LoVo (cell line): Measurements from ENCODE around the gene TIMP3.

Experiments used
- DNase-seq: peaks from one replicate; pipeline ENCODE4 v3.0.0-alpha.2; 2016; ENCODE audit warnings: low spot score

Gene TIMP3

DNA sequence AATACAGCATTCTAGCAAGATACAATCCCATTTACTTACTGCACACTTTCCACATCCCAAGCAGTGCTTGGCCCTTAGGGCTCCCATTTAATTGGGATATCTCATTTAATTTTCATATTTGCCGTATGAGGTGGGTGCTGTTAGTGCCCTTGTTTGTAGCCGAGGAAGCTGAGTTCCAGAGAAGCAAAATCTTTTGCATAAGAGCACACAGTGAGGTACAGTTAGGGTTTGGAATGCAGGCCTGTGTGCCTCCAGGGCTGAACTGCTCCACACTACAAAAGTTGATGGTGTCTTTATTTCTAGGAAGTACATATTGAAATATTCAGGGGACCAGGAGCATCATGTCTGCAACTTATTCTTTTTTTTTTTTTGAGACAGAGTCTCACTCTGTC lies 15.5 kb upstream of the TIMP3 start:
- no peak for DNase-seq

DNA sequence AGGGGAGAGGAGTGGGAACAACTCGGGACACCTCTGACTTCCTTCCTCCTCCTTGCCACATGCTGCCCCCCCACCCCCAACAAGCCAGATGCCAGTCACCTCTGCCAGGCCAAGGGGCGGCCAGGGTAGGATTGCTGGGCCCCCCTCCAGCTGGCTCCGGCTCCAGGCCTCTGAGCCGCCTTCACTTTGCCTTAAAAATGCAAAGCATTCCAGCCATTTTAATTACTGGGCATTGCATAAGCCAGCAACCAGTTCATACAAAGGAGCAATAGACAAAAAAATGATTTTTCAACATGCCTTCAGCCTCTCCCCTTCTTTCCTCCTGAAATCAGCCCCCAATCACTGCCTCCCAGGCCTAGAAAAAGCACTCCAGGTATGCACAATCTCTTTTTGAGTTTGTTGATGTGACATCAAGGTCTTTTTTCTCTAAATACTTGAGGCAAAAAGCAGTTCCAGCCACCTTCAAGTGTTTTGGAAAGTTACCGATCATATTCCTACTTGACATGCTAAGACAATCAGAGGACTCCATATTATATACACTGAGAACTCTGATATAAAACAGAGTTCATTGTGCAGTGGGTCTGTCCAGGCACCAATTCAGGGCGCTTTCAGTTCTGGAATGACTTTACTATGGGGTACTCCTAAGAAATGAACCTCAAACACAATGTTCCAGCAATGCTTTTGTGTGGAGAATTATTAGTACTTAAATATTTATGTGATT lies 12.4 kb upstream of the TIMP3 start:
- peak; percentile 25 for DNase-seq

DNA sequence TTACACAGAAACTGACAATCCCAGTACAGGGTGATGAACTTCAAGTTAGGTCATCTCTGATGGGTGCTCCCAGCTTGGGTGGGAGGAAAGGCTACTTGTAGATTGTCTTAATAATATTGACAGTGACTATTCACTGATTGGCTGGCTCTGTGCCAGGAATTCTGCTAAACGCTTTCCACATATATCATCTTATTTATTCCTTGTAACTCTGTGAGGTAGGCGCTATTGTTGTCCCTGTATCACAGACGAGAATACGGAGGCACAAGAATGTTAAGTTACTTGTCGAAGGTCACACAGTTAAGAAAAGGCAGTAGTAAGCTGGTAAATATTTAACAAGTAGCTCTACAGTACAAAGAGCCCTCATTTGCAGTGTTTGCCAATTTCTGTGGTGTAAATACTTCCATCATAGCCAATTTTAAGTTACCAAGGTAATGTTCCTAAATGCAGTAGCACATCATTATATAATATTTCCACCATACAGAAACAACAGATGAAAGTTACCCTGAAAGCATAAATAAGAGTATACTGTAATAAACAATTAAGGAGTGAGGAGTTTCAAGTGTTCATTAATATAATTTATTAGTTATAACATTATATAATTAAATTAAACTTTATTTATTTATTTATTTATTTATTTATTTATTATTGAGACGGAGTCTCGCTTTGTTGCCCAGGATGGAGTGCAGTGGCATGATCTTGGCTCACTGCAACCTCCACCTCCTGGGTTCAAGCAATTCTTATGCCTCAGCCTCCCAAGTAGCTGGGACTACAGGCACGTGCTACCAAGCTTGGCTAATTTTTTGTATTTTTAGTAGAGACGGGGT lies 11.5 kb upstream of the TIMP3 start:
- DNase-seq = no peak

- no peak for DNase-seq
Measured at GRCh38 chr22:32791056-32791455, 10.4 kb upstream of the TIMP3 start.

GRCh38 chr22:32791485-32791884 lies 10.0 kb upstream of the TIMP3 start:
- no peak for DNase-seq

DNA sequence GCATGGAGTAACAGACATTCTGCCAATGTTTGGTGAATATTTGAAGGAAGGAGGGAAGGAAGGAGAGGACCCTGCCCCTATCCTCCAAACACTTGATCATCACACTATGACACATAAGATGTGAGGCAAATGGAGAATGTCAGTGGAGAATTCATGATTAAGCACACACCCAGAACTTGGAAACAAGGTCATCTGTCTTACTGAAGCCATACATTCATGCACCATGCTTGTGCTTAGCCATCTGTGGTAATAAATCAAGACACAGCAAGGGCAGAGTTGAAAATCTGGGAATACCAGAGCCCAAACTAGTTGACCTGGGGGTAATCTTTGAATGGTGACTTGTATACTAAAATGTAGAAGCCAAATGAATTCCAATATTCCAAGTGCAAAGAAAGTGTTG lies 7.9 kb upstream of the TIMP3 start:
- DNase-seq = no peak

DNA sequence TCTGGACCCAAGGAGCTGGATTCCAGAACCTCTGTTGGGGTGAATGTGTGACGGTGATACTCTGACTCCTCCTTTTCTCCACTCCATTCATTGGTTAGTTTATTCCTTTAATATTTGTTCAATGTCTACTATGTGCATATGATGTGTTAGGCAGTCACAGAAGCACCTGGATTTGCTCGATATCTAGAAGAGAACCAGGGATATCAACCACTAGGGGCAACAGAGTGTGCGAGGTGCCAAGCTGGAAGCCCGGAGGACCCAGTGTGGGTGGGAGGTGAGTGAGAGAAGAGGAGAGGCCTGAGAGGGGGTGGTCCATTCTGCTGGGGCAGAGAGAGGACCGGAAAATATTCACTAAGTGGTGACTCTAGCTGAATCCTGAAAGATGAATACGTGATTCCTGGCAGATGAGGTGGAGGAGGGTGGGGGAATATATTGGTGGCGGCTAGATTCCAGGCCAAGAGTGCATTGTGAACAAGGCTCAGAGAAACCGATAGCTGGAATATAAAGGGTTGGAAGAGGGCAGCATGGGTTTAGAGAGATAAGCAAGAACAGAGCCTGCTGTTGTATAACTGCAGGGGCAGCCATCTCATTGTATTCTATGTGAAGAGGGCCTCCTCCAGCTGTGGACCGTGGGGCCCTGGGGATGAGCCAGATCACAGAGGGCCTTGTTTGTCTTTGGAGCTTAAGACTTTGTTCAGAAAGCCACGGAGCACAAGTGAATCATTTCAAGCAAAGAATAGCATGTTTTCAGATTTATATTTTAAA lies 6.9 kb upstream of the TIMP3 start:
- no peak for DNase-seq

DNA sequence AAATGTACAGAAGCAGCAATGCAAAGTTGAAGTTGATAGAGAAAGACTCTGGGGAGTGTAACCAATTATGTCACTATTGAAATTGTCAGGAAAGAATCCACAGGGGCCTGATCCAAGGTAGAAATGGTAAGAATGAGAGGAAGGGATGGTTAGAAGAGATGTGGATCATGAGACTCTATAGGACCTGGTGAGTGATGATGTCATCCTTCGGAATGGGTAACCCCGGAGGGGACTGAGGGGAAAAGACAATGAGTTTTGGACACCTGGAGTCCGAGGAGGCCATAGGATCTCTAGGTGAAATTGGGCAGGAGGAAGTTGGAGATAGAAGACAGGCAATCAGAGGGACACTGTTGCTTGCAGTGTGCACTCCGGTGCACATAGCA lies 6.3 kb upstream of the TIMP3 start:
- DNase-seq = no peak

- DNase-seq = peak; percentile 42
Measured at GRCh38 chr22:32796865-32797573, 4.5 kb upstream of the TIMP3 start.

DNA sequence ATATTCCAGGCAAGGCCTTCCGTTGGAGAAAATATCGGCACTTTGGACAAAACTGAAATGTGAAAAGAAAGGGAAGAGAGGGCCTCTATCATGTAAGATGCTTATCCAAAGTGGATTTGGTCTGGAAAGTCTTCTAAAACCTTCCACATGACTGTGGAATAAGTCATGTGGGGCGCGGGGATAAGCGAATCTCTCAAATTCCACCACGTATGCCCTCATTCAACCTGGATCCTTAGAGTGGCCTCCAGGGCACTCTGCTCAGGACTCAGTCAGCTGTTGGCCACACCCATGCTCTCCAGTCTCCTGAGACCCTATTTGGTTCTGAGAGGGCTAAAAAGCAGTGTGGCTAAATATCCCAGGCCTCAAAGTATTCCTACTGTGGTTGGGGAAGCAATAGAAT lies 2.0 kb upstream of the TIMP3 start:
- DNase-seq = no peak

GRCh38 chr22:32800158-32800882 lies 1.2 kb upstream of the TIMP3 start:
- no peak for DNase-seq

DNA sequence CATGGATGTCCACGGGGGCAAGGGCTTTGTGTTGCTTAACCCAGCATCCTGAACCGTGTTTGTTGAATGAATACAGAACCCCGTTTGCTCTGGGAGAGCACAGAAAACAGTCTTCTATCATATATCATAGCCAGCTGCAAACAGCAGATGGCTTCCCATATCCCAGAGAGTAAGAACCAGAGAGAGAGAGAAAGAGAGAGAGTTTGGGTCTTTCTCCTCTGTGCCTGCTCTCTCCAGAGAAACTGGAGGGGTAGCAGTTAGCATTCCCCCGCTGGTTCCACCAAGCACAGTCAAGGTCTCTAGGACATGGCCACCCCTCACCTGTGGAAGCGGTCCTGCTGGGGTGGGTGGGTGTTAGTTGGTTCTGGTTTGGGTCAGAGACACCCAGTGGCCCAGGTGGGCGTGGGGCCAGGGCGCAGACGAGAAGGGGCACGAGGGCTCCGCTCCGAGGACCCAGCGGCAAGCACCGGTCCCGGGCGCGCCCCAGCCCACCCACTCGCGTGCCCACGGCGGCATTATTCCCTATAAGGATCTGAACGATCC lies 440 bp upstream of the TIMP3 start:
- no peak for DNase-seq

DNA sequence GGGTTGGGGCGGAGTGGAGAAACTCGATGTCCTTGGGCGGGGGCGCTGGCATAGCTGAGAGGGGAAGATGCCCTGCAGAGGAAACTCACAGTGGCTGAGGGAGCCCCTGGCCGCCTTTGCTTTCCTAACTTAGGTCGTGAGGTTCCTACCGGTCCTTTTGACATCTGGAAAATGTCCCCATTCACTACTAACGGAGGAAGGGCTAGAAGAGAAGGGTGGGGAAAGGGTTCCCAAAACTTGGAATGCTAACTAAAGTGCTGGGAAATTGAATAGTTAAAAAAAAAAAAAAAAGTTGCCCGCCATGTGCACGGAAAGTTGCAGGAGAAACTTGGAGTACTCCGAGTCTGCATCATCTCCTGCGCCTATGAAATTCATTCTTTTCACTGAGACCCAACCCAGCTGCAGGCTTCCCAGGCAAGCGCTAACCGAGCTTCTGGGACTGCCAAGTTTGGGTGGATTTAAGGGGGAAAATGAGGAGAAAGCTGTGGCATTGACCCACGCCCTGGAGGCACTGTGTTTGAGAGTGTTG lies 796 bp downstream of the TIMP3 start:
- no peak for DNase-seq

GRCh38 chr22:32803020-32803737 lies 1.7 kb downstream of the TIMP3 start:
- no peak for DNase-seq

DNA sequence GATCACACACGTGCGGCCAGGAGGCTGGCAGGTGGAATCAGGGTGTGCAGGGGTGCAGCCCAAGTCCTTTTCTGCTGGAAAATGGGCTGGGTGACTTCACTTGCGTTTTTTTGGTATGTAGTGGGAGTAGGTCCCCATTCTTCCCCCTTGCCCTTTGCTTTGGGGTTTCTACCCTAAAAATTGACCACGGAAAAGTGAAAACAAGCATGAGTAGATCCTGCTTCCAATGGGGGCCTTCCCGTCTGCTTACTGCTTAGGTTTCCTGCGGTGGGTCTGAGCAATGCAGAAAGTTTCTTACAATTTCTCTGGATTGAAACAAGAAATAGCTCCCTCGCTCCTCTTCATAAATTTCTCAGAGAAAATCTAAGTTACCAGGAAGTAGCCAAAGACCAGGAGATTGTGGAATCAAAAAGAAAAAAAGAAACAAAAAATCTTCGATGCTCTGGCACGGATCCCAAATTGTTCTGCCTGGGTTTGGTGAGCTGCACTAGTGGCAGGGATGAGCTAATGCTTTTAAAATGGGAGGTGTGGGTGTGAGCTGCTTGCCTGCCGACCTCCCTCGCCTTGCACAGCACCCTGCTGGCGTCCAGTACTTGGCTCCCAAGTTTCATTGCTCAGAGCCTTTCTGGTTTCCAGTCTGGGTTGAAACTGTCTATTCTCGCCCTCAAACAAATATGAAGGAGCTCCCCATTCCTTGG lies 2.4 kb downstream of the TIMP3 start:
- DNase-seq = no peak

DNA sequence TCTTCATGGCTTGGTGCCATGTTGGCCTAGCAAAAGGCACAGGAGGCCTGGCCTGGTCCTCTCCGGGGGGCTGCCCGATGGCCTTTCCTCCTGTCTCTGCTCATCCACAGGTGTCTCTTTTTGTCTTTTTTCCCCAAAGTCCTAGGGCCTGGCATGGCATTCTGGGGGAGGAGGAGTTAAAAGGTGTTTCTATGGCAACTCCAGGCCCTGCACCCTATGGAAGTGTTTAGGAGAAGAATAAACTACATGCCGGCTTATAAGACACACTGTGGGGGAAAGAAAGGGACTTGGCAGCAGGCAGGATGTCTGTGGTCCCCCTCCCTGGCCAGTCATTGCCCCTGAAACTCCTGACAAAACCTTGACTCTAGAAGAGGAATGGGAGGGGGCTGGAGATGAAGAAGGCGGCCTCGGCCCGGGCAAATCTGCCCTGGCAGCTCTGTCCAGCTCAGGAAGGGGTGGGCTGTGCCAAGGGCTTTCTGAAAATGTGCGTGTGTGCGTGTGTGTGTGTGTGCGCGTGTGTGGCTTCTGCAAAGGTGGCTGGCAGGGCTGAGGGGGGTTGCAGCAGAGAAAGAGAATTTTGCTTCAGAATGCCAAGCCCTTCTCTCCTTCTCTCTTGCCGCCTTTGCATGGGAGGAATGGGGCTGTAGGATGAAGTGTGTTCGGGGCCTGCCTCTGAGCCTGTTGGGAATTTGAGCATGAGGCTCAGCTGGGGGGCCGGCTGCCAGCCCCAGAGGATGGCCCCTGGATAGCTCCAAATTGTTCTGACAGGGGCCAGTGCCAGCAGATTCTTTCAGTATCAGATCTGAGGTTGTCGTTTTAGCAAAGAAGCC lies 3.2 kb downstream of the TIMP3 start:
- DNase-seq = no peak

GRCh38 chr22:32805361-32805881 lies 3.9 kb downstream of the TIMP3 start:
- no peak for DNase-seq

GRCh38 chr22:32806296-32806695 lies 4.8 kb downstream of the TIMP3 start:
- no peak for DNase-seq

DNA sequence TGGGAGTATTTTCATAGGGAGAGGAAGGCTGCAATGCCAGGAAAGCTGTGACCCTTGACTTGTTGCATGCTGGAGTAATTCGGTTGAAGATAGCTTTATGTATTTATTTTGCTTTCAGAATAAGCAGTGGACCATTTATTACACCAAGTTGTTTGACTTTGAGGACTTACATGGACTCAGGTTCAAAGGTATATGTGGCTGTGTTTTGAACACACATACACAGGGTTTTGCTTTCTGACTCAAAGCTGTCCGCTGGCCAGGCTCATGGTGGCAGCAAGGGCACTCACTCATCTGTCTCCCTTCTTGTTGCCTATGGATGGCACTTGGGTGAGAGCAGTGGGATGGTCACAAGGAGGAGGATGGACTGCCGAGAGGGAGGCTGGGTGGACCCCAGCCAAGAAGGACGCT lies 6.5 kb downstream of the TIMP3 start:
- no peak for DNase-seq
